ENCODE data around the gene SEC14L5.

Gene SEC14L5

DNA sequence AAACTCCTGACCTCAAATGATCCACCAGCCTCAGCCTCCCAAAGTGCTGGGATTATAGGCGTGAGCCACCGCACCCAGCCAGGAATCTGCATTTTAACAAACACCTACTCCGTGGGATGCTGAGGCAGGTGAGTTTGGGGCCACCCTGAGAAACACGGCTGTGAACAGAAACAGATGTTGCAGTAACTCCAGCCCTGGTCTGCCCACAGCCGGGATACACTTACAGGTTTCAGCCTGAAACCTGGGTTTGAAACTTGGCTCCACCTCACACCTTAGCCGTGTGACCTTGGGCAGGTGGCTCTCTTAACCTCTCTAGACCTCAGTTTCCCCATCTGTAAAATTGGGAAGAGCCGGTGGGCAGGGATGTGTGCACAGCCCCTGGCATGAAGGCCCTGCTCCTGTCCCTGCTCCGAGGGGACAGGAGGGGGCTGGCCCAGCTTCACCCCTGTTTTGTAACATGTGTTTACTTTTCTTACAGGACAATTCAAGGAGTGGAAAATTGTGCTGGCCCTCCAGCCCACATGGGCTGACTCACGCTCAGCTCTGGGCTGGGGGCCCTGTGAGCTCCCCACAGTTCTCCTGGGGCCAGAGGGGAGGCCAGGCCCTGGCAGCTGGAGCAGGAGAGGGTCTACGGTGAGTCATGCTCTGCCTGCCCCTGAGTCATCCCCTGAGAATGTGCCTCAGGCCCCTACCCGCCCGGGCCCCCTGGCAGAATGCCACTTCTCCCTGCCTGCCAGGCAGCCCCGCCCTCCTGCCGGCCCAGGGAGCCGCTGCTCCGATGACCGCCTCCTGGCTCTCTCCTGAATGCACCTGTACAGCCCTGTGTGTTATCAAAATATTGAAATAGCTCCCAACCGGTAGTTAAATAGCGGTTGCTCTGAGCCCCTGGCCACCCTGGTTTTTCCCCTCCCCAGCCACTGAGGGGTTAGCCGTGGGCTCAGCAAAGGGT is 13.5 kb upstream of the SEC14L5 start:
- TF ChIP-seq CTCF (IDR thresholded peaks at IDR 0.05; ENCODE audit: low read length) (no peak), EZH2 (optimal IDR thresholded peaks at IDR 0.05; ENCODE audit: low read depth, low read length) (no peak), EZH2phosphoT487 (IDR thresholded peaks at IDR 0.05; ENCODE audit: low read length) (no peak)
- Histone ChIP-seq H3K9me2 (replicated peaks; ENCODE audit: insufficient read depth, low read length) (no peaks in the 10 kb centered on the region), H3K27ac (ENCODE audit: low read length) (no peak overlapping the region), H3K79me2 (ENCODE audit: low read length) (no peaks in the 10 kb centered on the region), H3K9me3 (replicated peaks; ENCODE audit: insufficient read depth, low read length) (no peaks in the 10 kb centered on the region), H2AFZ (ENCODE audit: low read length) (no peak overlapping the region), H3K27me3 (replicated peaks; ENCODE audit: insufficient read depth, low read length) (peaks cover 21% of the 10 kb centered on the region), H4K20me1 (ENCODE audit: insufficient read depth, low read length) (no peaks in the 10 kb centered on the region), H3K4me2 (ENCODE audit: low read depth, low read length) (no peak overlapping the region), H3K9ac (ENCODE audit: low read length) (no peak overlapping the region), H3K36me3 (replicated peaks; ENCODE audit: insufficient read depth, low read length) (no peaks in the 10 kb centered on the region), H3K4me1 (ENCODE audit: low read length) (peaks cover 17% of the 10 kb centered on the region), H3K4me3 (ENCODE audit: low read length) (no peak overlapping the region), H3F3A (ENCODE audit: insufficient read depth, low read length) (no peaks in the 10 kb centered on the region; the same call in none of the 2 replicates)
- no peak for DNase-seq

DNA sequence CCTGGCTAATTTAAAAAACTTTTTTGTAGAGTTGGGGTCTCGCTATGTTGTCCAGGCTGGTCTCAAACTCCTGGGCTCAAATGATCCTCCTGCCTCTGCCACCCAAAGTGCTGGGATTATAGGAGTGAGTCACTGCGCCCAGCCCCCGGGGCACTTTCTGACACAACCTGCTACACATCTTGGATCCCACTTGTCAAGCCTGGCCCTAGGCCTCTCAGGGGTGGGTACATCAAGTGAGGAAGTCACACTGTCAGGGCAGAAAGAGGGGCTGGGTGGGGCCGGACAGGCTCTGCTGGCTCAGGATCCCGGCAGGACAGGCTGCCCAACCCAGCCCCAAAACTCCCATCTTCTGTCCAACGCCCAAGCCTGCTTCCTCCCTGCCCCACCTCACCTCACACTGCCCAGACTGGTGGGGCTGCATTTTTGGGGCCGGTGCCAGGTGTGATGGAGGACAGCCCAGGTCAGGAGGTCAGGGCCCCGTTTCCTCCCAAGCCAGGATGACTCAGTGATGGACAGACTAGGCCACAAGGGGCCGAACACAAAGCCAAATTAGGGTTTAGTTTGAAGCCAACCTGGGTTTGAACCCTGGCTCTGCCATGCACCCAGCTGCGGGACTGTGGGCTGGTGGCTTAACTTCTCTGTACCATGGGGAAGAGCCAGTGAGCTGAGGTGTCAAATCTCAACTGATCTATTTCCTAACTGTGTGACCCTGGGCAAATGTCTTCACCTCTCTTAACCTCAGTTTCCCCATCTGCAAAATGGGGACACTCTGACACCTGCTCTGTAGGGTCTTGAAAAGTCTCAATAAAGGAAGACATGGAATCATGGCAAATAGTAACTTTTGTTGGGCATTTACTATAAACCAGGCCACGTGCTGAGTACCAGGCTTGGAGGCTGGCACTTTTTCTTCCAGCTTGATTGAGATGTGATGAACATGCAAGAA is 12.3 kb upstream of the SEC14L5 start:
- Histone ChIP-seq H3K4me1 (ENCODE audit: low read length) (peaks cover 11% of the 10 kb centered on the region), H3K4me2 (ENCODE audit: low read depth, low read length) (no peak overlapping the region)
- DNase-seq, result no peak

DNA sequence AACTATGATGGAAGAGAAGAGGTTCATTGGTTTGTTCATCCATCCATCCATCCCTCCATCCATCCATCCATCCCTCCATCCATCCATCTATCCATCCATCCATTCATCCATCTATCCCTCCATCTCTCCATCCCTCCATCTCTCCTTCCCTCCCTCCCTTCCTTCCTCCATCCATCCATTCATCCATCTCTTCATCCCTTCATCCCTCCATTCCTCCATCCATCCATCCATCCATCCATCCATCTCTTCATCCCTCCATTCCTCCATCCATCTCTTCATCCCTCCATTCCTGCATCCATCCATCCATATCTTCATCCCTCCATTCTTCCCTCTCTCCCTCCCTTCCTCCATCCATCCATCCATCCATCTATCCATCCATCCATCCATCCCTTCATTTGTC is 11.2 kb upstream of the SEC14L5 start:
- no peaks in the 10 kb centered on the region for H3K9me2 ChIP-seq (replicated peaks; ENCODE audit: insufficient read depth, low read length)
- DNase-seq, result no peak
- H3K27ac ChIP-seq (ENCODE audit: low read length), result no peak overlapping the region
- peaks cover 34% of the 10 kb centered on the region for H3K27me3 ChIP-seq (replicated peaks; ENCODE audit: insufficient read depth, low read length)
- TF ChIP-seq EZH2phosphoT487 (IDR thresholded peaks at IDR 0.05; ENCODE audit: low read length) (no peak), EZH2 (optimal IDR thresholded peaks at IDR 0.05; ENCODE audit: low read depth, low read length) (no peak), CTCF (IDR thresholded peaks at IDR 0.05; ENCODE audit: low read length) (no peak)
- H3K36me3 ChIP-seq (replicated peaks; ENCODE audit: insufficient read depth, low read length), result no peaks in the 10 kb centered on the region
- H3K79me2 ChIP-seq (ENCODE audit: low read length), result no peaks in the 10 kb centered on the region
- no peak overlapping the region for H3K9ac ChIP-seq (ENCODE audit: low read length)
- H3K4me3 ChIP-seq (ENCODE audit: low read length), result no peak overlapping the region
- H3K4me1 ChIP-seq (ENCODE audit: low read length), result 0 out of 2 replicates have a peak, but pooled peaks cover 4% of the 10 kb centered on the region
- no peaks in the 10 kb centered on the region for H3K9me3 ChIP-seq (replicated peaks; ENCODE audit: insufficient read depth, low read length)
- H2AFZ ChIP-seq (ENCODE audit: low read length), result no peak overlapping the region
- H3F3A ChIP-seq (ENCODE audit: insufficient read depth, low read length), result no peaks in the 10 kb centered on the region; the same call in 1 of the 2 replicates
- no peaks in the 10 kb centered on the region for H4K20me1 ChIP-seq (ENCODE audit: insufficient read depth, low read length)
- no peak overlapping the region for H3K4me2 ChIP-seq (ENCODE audit: low read depth, low read length)

More for the DNA sequence above, 12.3 kb upstream of the SEC14L5 start:
- Histone ChIP-seq H3K27ac (ENCODE audit: low read length) (no peak overlapping the region), H3K9me2 (replicated peaks; ENCODE audit: insufficient read depth, low read length) (no peaks in the 10 kb centered on the region), H3K9me3 (replicated peaks; ENCODE audit: insufficient read depth, low read length) (no peaks in the 10 kb centered on the region), H3F3A (ENCODE audit: insufficient read depth, low read length) (no peaks in the 10 kb centered on the region; the same call in none of the 2 replicates), H4K20me1 (ENCODE audit: insufficient read depth, low read length) (no peaks in the 10 kb centered on the region), H3K9ac (ENCODE audit: low read length) (no peak overlapping the region), H3K79me2 (ENCODE audit: low read length) (no peaks in the 10 kb centered on the region), H2AFZ (ENCODE audit: low read length) (no peak overlapping the region), H3K36me3 (replicated peaks; ENCODE audit: insufficient read depth, low read length) (no peaks in the 10 kb centered on the region), H3K4me3 (ENCODE audit: low read length) (no peak overlapping the region), H3K27me3 (replicated peaks; ENCODE audit: insufficient read depth, low read length) (peaks cover 23% of the 10 kb centered on the region)
- TF ChIP-seq EZH2phosphoT487 (IDR thresholded peaks at IDR 0.05; ENCODE audit: low read length) (no peak), CTCF (IDR thresholded peaks at IDR 0.05; ENCODE audit: low read length) (no peak), EZH2 (optimal IDR thresholded peaks at IDR 0.05; ENCODE audit: low read depth, low read length) (no peak)

All from MM.1S (cell line).